RWPE1 (cell line): ENCODE data around the gene BNIPL.

Source experiments
- CTCF ChIA-PET: fragments of 350-600 bp; sonication (Branson Sonifier 250); formaldehyde crosslinking; extraction: SDS; loops from one replicate; lab custom pipeline; 2021; lab: Yijun Ruan, JAX
- POLR2A ChIA-PET: fragments of 400-600 bp; formaldehyde crosslinking; extraction: SDS; loops from one replicate; lab custom pipeline; 2020; ENCODE audit warnings: antibody characterized with exemption; ENCODE audit not compliant: low non-redundant PET; lab: Yijun Ruan, JAX
- DNase-seq: peaks from one replicate; pipeline ENCODE4 v3.0.0; 2012; ENCODE audit warnings: low spot score
- H3K27ac ChIP-seq: fragments of 450-650 bp; 2 replicates; pipeline ENCODE4 v1.5.1; 2017
- TF ChIP-seq, protein P1 (sequence below): fragments of 450-650 bp; conservative IDR thresholded peaks from 2 replicates; pipeline ENCODE4 v1.5.1; 2017; ENCODE audit warnings: low read depth, mild to moderate bottlenecking

Gene BNIPL, protein sequence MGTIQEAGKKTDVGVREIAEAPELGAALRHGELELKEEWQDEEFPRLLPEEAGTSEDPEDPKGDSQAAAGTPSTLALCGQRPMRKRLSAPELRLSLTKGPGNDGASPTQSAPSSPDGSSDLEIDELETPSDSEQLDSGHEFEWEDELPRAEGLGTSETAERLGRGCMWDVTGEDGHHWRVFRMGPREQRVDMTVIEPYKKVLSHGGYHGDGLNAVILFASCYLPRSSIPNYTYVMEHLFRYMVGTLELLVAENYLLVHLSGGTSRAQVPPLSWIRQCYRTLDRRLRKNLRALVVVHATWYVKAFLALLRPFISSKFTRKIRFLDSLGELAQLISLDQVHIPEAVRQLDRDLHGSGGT

DNA sequence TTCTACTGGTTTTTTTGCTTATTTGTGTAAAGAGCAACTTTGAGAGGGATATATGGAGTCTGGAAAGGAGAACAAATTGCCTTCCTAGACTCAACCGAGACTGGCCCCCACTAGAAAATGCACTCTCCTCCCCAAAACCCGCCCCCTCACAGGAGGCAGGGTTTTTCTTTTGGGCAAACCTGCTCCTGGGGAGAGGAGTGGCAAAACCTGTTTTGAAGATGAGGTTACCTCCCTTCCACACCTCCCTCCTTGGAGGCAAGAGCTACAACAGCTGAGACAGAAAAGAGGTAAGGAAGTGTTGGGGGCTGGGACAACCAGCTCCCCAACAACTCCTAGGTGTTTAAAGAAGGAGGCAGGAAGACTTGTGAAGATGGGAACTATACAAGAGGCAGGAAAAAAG lies at the start of gene BNIPL:
TSS of gene BNIPL (plus strand) at position 231 of the 400 bp plus-strand sequence. CDS start at position 371, 140 bp downstream.
- TF ChIP-seq, protein P1, sequence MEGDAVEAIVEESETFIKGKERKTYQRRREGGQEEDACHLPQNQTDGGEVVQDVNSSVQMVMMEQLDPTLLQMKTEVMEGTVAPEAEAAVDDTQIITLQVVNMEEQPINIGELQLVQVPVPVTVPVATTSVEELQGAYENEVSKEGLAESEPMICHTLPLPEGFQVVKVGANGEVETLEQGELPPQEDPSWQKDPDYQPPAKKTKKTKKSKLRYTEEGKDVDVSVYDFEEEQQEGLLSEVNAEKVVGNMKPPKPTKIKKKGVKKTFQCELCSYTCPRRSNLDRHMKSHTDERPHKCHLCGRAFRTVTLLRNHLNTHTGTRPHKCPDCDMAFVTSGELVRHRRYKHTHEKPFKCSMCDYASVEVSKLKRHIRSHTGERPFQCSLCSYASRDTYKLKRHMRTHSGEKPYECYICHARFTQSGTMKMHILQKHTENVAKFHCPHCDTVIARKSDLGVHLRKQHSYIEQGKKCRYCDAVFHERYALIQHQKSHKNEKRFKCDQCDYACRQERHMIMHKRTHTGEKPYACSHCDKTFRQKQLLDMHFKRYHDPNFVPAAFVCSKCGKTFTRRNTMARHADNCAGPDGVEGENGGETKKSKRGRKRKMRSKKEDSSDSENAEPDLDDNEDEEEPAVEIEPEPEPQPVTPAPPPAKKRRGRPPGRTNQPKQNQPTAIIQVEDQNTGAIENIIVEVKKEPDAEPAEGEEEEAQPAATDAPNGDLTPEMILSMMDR = no peak
- ChIA-PET CTCF (interaction anchor here (0.7 to 1.2 kb wide), 4 partner anchors 9 to 135 kb away, joined by 4 to 8 read pairs (median 5); no protein-coding TSS in a partner anchor), POLR2A (no interaction called here)

DNA sequence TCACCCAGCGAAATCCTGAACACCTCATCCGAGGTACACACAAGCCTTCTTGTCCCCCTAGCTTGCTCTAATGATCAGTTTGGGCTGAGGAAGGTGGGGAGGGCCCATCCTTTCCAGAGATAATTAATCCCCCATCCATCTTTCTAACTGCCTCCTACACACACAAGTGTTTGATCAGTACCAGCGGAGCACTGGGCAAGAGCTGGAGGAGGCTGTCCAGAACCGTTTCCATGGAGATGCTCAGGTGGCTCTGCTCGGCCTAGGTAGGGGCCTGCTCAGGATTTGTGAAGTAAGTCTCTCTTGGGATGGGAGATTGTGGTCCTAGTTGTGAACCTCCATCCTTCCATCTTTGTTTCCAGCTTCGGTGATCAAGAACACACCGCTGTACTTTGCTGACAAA lies 48.5 kb upstream of the BNIPL start:
- ChIA-PET POLR2A (no interaction called here), CTCF (no interaction called here)
- H3K27ac ChIP-seq = no peak overlapping the region
- TF ChIP-seq, protein P1 = no peak
- DNase-seq = no peak

More for the DNA sequence above, at the start of gene BNIPL:
- DNase-seq = peak; percentile 32
- no peak within 1 kb of the TSS for H3K27ac ChIP-seq

DNA sequence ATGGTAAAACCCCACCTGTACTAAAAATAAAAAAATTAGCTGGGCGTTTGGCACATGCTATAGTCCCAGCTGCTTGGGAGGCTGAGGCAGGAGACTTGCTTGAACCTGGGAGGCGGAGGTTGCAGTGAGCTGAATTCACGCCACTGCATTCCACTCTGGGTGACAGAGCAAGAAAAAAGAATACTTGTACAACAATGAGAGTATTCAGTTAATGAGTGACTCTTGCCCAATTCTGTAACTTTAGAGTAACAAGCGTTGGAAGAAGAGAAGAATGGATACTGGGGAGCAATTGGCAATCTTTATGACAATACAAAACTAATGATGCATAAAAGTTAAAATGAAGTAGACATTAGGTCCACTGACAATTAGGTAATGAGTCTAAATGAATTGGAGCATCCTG lies 43.8 kb upstream of the BNIPL start:
- CTCF ChIA-PET = no interaction called here
- TF ChIP-seq, protein P1 = no peak
- POLR2A ChIA-PET = no interaction called here

DNA sequence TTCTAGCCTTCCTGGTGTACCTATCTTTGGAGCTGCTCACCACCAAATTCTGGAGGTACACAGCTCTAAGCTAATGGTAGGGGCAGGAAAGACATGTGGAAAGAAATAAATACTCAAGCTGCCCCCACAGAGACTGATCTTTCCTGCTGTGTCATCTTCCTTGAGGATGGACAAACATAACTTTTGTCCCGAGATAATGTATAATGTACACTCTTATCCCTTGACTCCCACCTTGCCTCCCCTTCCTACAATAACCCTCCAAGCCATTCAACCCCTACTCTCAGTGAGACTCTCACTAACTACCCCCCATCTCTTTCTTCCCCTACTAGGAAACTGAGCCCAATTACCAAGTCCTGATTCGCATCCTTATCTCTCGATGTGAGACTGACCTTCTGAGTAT lies 42.1 kb upstream of the BNIPL start:
- TF ChIP-seq, protein P1 = no peak
- no peak for DNase-seq
- H3K27ac ChIP-seq = no peak overlapping the region
- ChIA-PET POLR2A (no interaction called here), CTCF (interaction anchor here (0.5 to 1.4 kb wide), 3 partner anchors 15 to 221 kb away, joined by 3 to 5 read pairs (median 4); no protein-coding TSS in a partner anchor)

More for the DNA sequence above, 43.8 kb upstream of the BNIPL start:
- no peak overlapping the region for H3K27ac ChIP-seq
- no peak for DNase-seq

DNA sequence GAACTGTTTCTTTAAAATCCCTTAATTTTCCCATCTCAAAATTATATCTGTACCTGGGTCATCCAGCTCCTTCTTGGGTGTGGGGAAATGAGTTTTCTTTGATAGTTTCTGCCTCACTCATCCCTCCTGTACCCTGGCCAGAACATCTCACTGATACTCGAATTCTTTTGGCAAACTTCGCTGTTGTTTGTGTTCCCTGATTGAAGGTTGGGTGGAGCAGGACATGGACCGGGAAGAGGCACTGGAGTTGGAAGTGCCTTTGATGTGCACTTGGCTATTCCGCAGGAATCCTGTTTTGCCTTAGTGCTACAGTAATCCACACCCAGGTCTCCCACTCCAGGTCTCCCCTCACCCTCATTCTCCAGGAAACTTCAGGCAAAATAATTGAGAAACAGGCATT lies 40.9 kb upstream of the BNIPL start:
- DNase-seq = no peak
- TF ChIP-seq, protein P1 = no peak
- ChIA-PET CTCF (interaction anchor here (0.6 to 3.8 kb wide), 14 partner anchors 10 to 1762 kb away, joined by 3 to 23 read pairs (median 4); partner anchors contain the start of genes ANXA9, KPRP and MINDY1), POLR2A (interaction anchor here (0.7 to 1.2 kb wide), 2 partner anchors 11 to 458 kb away, joined by 3 to 6 read pairs; partner anchors contain the start of gene MINDY1)
- 0 out of 2 replicates have a peak overlapping the region, but pooled peaks have one; percentile 1 for H3K27ac ChIP-seq

DNA sequence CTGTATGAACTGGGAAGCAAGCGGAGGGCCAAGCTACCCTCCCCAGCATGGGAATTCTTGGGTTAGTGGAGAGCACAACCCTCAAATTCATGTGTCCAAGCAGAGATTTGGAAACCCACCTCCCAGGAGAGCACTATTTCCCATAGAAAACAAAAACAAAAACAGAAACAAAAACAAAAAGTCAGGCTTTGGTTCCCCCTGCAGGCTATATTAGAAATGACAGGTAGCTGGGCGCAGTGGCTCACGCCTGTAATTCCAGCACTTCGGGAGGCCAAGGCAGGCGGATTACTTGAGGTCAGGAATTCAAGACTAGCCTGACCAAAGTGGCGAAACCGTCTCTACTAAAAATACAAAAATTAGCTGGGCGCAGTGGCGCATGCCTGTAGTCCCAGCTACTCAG lies 40.5 kb upstream of the BNIPL start:
- ChIA-PET CTCF (interaction anchor here (0.6 to 3.8 kb wide), 20 partner anchors 10 to 1762 kb away, joined by 3 to 23 read pairs (median 4); partner anchors contain the start of genes ANXA9, C1orf56, KPRP and MINDY1), POLR2A (interaction anchor here (0.7 to 1.2 kb wide), 2 partner anchors 11 to 458 kb away, joined by 3 to 6 read pairs; partner anchors contain the start of gene MINDY1)
- no peak overlapping the region for H3K27ac ChIP-seq
- TF ChIP-seq, protein P1 = peak; percentile 81
- DNase-seq = no peak
